GM19467 (cell line): ENCODE measurements around the gene CENPC.

Source experiments
- ATAC-seq: cut with Tn5 transposase; IDR thresholded peaks from one replicate; pipeline ENCODE4 v1.9.1; 2021; ENCODE audit warnings: mild to moderate bottlenecking, moderate library complexity; ENCODE audit not compliant: unreplicated experiment

CENPC gene, protein sequence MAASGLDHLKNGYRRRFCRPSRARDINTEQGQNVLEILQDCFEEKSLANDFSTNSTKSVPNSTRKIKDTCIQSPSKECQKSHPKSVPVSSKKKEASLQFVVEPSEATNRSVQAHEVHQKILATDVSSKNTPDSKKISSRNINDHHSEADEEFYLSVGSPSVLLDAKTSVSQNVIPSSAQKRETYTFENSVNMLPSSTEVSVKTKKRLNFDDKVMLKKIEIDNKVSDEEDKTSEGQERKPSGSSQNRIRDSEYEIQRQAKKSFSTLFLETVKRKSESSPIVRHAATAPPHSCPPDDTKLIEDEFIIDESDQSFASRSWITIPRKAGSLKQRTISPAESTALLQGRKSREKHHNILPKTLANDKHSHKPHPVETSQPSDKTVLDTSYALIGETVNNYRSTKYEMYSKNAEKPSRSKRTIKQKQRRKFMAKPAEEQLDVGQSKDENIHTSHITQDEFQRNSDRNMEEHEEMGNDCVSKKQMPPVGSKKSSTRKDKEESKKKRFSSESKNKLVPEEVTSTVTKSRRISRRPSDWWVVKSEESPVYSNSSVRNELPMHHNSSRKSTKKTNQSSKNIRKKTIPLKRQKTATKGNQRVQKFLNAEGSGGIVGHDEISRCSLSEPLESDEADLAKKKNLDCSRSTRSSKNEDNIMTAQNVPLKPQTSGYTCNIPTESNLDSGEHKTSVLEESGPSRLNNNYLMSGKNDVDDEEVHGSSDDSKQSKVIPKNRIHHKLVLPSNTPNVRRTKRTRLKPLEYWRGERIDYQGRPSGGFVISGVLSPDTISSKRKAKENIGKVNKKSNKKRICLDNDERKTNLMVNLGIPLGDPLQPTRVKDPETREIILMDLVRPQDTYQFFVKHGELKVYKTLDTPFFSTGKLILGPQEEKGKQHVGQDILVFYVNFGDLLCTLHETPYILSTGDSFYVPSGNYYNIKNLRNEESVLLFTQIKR

DNA sequence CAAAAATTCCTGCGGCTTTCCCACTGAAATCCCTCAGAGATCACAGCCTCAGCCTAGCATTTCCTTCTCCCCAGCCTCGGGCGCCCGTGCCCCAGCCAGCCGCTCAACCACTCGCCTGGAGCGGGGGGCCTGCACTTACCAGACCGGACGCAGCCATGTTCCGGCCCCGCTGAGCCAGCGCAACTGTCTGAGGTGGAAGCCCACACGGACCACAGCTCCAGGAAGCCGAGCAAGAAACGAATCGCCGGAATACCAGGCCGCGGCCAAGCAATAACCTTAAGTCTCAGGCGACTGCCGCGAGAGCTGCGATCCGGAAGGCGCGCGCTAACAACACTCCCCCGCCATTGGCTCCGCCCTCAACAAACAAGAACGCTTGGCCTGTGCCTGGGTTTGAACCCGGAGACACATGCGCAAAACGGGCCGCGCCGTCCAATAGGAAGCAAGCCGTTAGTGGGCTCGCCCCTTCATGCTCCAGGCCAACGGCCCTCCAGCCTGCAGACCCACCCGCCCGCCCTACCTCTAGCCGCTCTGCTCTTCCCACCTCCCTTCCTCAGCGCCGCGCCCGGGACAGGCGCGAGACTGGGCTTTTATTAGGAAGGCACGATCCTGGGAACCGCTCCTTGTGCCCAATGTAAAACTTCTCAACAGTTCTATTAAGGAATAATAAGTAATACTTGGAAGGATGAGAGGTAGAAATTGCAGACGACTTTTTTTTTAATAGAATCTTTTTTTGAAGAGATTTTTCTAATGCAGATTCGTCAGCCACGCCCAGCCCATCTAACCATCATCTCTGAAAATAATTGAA lies at the start of gene CENPC:
TSS of gene CENPC (minus strand) at position 305 of the 805 bp plus-strand sequence. CDS start at position 157, 148 bp downstream.
- ATAC-seq: peak; percentile 96

GRCh38 chr4:67593741-67594175 lies 48.5 kb upstream of the CENPC start:
- no peak for ATAC-seq

GRCh38 chr4:67587156-67587555 lies 41.9 kb upstream of the CENPC start:
- no peak for ATAC-seq

DNA sequence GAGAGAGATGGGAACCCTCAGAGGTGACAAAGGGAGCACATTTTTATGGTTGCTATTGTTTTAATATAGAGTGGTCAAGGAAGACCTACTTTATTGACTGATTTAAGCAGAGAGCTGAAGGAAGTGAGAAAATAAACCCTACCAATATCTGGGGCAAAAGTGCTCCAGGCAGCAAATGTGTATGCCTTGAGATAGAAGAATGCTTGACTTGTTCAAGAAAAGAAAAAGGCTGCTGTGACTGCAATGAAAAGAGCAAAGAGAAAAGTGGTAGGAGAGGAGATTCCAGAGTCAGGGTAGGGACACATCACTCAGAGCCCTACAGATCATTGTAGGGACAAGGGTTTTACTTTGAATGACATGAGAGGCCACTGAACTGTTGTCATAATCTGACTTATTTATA lies 39.2 kb upstream of the CENPC start:
- no peak for ATAC-seq

- no peak for ATAC-seq
Observed at GRCh38 chr4:67581913-67582312, 36.6 kb upstream of the CENPC start.

- ATAC-seq: no peak
Observed at GRCh38 chr4:67581208-67581857, 36.0 kb upstream of the CENPC start.

- no peak for ATAC-seq
Observed at GRCh38 chr4:67580577-67580976, 35.3 kb upstream of the CENPC start.

DNA sequence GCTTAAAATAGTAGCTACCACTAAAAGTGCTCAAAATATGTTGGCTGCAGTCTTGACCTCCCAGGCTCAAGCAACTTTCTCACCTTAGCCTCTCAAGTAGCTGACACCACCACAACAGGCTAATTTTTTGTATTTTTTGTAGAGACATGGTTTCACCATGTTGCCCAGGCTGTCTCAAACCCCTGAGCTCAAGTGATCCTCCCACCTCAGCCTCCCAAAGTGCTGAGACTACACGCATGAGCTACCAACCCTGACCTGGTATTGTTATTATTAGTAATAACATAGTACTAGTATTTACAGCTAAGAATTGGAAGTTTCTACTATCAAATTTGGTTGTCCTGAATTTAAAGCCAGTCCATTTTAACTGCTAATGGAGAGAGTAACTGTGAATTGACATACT lies 31.2 kb upstream of the CENPC start:
- ATAC-seq: peak; percentile 27

DNA sequence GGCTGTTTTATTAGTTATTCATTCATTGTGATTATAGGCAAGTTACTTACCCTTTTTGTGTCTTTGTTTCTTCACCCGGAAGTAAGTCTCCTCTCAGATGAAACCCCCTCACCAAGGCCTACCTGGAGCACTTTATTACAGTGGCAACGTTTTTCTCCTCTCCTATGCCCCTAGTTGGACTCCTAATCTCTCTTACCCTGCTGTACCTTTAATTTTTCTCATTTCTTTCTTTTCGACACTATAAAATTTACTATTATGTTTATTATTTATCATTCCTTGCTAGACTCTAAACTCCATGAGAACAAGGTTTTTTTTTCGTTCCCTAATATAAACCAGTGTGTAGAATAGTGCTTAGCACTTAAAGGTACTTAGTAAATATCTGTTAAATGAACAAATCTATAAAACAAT lies 30.8 kb upstream of the CENPC start:
- no peak for ATAC-seq

DNA sequence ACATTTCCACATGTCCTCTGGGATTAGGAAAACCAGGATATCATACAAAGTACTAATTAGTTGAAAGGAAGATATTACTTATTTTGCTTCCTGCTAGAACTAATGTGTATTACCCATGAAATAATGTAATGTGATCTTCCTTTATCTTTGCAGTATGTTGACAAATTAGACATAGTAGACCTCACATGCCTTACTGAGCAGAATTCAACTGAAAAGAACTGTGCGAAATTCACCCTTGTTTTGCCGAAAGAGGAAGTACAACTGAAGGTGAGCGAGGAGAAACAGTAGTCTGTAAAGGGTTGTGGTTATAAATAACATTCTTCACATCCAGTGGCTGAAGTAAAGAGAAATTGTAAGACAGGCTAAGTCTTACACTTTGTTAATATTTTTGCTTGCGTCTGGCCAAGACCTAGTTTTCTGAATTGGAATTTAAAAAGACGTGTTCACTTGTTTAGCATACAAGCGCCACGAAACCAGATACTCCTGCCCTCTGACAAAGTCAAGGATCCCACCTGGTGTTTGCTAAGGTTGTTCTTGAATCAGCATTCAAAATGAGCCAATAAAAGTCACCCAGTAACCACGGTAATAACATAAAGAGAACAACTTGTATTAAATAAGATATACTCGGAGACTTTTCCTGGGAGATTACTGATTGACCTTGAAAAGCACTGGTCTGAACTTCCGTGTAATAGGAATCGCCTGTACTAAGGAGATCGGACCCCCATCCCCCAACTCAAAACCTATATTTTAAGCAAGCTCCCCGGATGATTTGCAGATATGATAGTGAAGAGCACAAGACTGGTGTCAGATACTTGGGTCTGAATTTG lies 30.1 kb upstream of the CENPC start:
- ATAC-seq: peak; percentile 89

GRCh38 chr4:67573193-67573592 lies 27.9 kb upstream of the CENPC start:
- no peak for ATAC-seq

DNA sequence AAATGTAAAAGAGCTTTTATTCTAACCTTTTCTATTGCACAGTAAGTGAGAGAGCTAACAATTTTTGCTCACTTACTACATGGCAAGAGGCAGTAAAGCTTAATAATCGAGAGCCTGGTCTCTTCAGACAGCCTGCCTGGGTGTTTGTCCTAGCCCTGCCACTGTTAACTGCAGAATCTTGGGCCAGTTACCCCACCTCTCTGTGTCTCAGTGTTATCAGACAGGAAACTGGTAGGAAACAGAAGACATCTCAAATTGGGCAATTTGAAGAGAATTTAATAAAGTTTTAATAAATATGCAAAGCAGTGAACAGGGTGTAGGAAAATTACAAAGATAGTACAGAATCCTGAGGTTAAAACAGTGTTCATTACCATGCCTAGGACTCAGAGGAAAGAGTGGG lies 26.7 kb upstream of the CENPC start:
- ATAC-seq: no peak

DNA sequence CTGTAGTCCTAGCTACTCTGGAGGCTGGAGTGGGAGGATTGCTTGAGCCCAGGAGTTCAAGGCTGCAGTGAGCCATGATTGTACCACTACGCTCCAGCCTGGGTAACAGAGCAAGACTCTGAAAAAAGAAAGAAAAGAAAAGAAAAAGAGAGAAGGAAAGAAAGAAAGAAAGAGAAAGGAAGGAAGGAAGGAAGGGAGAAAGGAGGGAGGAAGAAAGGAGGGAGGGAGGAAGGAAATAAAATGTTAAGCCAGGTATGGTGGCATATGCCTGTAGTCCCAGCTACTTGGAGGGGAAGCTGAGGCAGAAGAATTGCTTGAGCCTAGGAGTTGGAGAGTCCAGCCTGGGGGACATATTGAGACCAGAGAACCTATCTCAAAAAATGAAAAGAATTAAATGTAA lies 25.2 kb upstream of the CENPC start:
- no peak for ATAC-seq

DNA sequence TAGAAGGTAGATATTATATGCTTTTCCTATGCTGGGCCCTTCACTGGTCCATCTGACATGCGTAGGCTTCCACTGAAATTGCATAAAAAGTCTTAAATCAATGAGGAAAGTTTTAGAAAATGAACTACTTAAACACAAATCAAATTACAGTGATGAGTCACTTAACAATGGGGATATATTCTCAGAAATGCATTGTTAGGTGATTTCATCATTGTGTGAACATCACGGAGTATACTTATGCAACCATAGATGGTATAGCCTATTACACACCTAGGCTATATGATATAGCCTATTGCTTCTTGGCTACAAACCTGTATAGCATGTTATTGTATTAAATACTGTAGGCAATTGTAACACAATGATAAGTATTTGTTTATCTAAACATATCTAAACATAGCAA lies 23.5 kb upstream of the CENPC start:
- ATAC-seq: no peak

- ATAC-seq: no peak
Observed at GRCh38 chr4:67566335-67566734, 21.0 kb upstream of the CENPC start.

DNA sequence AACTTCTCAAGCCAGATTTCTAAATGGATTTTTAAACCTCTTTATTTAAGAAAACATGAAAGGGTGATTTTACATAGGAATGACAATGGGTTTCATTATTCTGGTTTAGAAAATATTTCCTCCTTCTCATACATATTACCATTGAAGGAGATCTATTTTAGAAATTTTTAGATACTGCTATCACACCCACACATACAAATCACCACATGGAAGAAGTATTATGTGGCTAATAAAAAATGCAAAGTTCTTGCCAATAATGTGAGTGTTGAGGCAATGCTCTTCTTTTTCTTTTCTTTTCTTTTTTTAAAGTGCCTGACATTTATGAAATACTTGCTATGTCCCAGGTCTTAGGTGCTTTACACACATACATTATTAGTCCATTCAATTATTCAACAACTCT lies 20.0 kb upstream of the CENPC start:
- ATAC-seq: no peak

DNA sequence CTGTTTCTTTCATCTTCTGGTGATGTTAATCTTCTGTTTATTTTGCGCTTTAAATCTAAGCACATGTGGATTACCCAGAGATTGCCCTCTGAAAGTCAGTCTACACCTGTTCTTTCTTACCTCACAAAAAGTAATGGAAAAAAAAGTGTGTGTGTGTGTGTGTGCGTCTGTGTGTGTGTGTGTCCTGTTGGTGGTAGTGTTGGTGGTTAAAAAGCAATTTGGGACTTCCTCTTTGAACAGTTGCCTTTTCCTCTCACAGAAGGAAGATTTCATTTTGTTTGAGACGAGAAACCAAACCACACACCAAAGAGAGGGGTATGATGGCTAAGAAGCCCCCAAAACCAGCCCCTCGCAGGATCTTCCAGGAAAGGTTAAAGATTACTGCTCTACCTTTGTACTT lies 13.2 kb upstream of the CENPC start, which contains the start of gene STAP1:
TSS of gene STAP1 (plus strand) at position 235 of the 400 bp plus-strand sequence. CDS start at position 318, 83 bp downstream.
- ATAC-seq: peak; percentile 60

GRCh38 chr4:67556436-67556835 lies 11.1 kb upstream of the CENPC start:
- no peak for ATAC-seq

GRCh38 chr4:67555447-67555846 lies 10.1 kb upstream of the CENPC start:
- ATAC-seq: no peak
